NCI-H1105 treated with DMSO at 0.1 percent for 48 hours (cell line): ENCODE measurements around the gene RPS6KA1.
A peak's percentile ranks its signal among the peaks of the same experiment; 100 is the strongest.
"Not testable (repeated sequence)": the region's sequence is repeated elsewhere in the genome, so short reads cannot be mapped to it uniquely, and the experiment has no call there.

ENCODE experiments used
- DNase-seq: peaks from one replicate; lab custom pipeline; 2025; lab: John Stamatoyannopoulos, UW

The RPS6KA1 gene

GRCh38 chr1:26529655-26530409 lies at the start of gene RPS6KA1:
TSS of gene RPS6KA1 (plus strand) at chr1:26529761. CDS start at chr1:26529921, 160 bp downstream.
- DNase-seq, result peak; percentile 63

GRCh38 chr1:26482921-26483320 lies 46.6 kb upstream of the RPS6KA1 start:
- DNase-seq, result no peak

DNA sequence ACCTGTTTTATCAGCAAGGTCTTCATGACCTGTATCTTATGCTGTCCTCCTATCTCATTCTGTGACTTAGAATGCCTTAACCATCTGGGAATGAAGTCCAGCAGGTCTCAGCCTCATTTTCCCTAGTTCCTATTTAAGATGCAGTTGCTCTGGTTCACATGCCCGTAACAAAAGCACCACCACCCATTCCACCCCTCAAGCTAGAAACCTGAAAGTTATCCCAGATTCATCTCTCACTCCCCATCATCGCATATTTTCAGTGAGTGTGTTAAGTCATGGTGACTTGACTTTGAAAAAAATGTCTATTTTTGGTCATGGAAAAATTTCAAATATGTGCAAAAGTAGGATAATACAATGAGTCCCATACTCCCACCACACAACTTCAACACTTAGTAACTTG lies 45.6 kb upstream of the RPS6KA1 start:
- no peak for DNase-seq

DNA sequence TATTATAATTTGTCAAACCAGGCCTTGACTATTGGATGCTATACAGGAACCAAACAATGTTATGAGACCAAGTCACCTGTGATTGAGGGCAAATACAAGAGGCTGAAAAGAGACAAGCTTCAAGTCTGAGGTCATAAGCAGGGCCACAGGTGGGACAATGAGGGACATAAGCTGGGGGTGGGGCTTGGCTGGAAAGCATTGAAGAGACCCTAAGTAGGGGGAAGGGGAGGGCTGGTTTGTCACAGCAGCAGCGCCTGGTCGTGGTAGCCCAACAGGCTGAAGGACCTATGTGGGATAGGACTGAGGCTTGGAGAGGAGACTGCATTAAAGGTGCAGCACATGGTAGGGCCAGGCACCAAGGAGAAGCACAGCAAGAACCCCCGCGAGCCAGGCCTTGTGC lies 39.4 kb upstream of the RPS6KA1 start:
- DNase-seq, result no peak

GRCh38 chr1:26493267-26493666 lies 36.3 kb upstream of the RPS6KA1 start:
- no peak for DNase-seq

DNA sequence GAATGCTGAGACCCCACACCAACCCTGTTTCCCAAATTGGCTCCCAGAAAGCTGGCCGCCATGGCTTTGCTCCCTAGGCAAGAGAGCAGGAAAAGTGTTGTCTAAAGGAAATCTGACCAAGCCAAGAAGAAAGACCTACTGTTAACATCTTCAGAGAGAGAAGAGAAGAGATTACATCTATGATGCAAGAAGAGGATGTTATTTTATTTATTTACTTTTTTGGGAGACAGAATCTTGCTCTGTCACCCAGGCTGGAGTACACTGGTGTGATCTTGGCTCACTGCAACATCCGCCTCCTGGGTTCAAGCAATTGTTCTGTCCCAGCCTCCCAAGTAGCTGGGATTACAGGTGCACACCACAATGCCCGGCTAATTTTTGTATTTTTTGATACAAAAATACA lies 35.6 kb upstream of the RPS6KA1 start:
- DNase-seq, result no peak

GRCh38 chr1:26496861-26497260 lies 32.7 kb upstream of the RPS6KA1 start:
- DNase-seq, result no peak

- DNase-seq, result no peak
Measured at GRCh38 chr1:26498894-26499293, 30.7 kb upstream of the RPS6KA1 start.

GRCh38 chr1:26500488-26501175 lies 28.9 kb upstream of the RPS6KA1 start:
- DNase-seq, result peak; percentile 87

GRCh38 chr1:26510711-26511110 lies 18.9 kb upstream of the RPS6KA1 start:
- DNase-seq, result not testable (repeated sequence)

DNA sequence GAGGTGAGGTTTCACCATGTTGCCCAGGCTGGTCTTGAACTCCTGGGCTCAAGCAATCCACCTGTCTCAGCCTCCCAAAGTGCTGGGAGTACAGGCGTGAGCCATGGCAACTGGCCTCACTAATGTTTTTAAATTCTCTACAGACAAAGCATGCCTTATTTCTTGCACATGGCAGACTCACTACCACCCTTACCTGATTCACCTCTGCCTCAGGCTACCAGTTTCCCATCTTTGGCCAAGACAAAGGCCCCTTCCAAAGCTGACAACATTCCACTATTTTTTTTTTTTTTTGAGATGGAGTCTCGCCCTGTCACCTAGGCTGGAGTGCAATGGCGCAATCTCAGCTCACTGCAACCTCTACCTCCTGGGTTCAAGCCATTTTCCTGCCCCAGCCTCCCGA lies 13.7 kb upstream of the RPS6KA1 start:
- not testable (repeated sequence) for DNase-seq

- no peak for DNase-seq
Measured at GRCh38 chr1:26516987-26517765, 12.4 kb upstream of the RPS6KA1 start.

GRCh38 chr1:26517766-26518049 lies 11.9 kb upstream of the RPS6KA1 start:
- DNase-seq, result no peak

DNA sequence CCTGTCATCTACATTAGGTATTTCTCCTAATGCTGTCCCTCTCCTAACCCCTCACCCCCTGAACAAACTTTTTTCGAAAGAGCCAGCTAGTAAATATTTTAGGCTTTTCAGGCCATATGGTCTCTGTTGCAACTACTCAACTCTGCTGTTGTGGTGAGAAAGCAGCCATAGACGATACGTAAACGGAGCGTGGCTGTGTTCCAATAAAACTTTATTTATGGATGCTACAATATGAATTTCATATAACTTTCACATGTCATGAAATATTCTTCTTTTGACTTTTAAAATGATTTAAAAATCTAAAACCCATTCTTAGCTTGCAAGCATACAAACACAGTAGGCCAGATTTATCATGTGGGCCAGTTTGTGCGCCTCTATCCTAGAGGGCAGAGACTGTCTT lies 11.2 kb upstream of the RPS6KA1 start:
- no peak for DNase-seq

GRCh38 chr1:26520339-26520738 lies 9.2 kb upstream of the RPS6KA1 start:
- DNase-seq, result no peak

DNA sequence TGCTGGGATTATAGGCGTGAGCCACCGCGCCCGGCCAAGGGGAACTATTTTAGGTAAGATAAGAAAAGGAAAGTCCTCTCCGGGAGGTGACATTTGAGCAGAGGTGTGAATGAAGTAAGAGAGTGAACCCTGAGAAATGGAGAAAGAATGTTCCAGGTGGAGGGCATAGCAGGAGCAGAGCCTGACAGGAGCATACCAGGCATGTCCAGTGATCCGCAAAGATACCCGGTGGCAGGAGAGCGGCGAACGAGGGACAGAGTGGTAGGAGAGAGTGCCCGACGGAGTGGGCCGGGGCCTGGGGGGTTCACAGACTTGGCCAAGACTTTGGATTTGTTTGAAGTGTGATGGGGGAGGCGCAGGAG lies 7.9 kb upstream of the RPS6KA1 start:
- no peak for DNase-seq

DNA sequence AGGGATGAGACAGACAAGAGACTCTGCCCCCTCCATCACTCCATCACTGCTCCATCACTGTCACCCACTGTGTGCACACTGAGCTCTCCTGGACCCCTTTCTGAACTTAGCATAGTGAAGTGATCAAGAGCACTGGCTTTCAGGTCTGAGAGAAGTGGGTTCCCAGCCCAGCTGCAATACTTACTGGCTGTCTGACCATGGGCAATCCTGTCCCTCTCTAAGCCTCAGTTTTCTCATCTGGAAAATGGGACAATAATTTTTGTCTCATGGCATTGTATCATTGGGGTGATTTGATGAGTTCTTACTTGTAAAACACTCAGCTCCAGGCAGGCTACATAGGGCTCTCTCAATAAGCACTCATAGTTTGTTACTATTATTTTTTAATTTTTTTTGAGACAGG lies 7.5 kb upstream of the RPS6KA1 start:
- DNase-seq, result no peak

DNA sequence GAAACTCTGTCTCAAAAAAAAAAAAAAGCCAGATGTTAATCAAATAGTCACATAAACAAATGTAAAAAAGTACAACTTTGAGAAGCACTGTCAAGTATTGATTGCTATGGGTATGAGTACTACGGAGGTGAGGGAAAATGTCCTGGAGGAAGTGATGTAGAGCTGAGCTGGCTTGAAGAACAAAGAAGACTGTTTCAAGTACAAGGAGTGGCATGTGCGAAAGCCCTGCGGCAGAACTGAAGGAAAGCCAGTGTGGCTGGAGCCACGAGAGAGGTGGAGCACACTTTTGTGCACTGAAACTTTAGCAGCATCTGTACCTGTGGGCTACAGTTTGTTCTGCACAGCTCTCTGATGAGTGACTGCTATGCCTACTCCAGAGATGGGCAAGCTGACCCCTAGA lies 5.4 kb upstream of the RPS6KA1 start:
- DNase-seq, result no peak

DNA sequence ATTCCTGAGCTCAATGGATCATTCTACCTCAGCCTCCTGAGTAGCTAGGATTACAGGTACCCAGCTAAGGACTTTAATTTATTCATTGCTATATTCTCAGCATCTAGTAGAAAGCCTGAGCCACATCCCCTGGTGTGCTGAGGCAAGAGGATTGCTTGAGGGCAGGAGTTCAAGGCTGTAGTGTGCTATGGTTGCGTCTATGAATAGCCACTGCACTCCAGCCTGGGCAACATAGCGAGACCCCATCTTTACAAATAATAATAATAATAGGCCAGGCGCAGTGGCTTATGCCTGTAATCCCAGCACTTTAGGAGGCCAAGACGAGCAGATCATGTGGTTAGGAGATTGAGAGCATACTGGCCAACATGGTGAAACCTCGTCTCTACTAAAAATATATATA lies 3.3 kb upstream of the RPS6KA1 start:
- DNase-seq, result no peak

DNA sequence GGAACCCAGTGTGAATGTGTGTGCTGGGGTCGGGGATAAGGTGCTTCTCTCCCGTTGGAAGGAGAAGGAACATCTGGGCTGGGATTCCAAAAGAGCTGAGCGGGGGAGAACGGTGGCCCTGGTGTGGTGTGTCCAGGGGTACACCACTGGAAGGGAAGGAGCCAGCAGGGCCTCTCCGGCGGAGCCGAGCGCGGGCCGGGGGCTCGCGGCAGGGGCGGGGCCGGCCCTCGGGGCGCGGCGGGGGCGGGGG lies 231 bp upstream of the RPS6KA1 start:
- no peak for DNase-seq

DNA sequence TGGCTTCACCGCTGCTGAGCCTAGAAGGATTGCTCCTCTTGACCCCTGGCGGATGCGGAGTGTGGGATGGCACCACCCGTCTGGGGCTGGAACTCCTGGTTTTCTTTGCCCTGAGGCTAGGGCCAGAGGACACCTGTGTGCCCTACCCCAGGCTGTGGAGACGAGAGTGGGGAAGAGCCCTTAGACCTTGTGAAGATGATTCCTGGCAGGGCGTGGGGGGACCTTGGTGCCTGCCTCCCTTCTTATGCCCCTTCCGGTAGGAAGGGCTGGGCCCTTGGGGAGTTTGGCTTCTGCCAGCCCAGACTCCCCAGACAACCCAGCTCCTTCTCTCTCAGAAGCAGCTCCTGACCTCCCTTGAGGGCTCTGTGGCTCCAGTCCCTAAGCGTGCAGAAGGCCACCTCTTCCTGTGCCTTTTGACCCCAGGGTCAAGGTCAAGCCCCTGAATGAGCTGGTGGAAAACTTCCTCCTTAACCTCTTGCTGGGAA lies 891 bp downstream of the RPS6KA1 start:
- no peak for DNase-seq

GRCh38 chr1:26530895-26531598 lies 1.5 kb downstream of the RPS6KA1 start:
- DNase-seq, result peak; percentile 97

- peak; percentile 21 for DNase-seq
Measured at GRCh38 chr1:26531651-26532131, 2.1 kb downstream of the RPS6KA1 start.
